RWPE2 (cell line): ENCODE results near the gene DIP2C.

Source experiments
- ATAC-seq: fragments of 200-7000 bp; cut with Tn5 transposase; 3 replicates; pipeline ENCODE4 v1.9.1; 2021; ENCODE audit warnings: low read depth
- DNase-seq: peaks from one replicate; pipeline ENCODE4 v3.0.0-alpha.2; 2020; ENCODE audit warnings: low spot score
- H3K27ac ChIP-seq: fragments of 450-650 bp; 2 replicates; pipeline ENCODE4 v1.5.1; 2017; ENCODE audit warnings: mild to moderate bottlenecking; ENCODE audit not compliant: poor library complexity, severe bottlenecking
- H3K27me3 ChIP-seq: fragments of 250-450 bp; sonication (Bioruptor Pico); 2 replicates; pipeline ENCODE4 v1.5.1; 2021; ENCODE audit warnings: mild to moderate bottlenecking, moderate library complexity; ENCODE audit not compliant: insufficient read depth, poor library complexity, severe bottlenecking
- H3K36me3 ChIP-seq: fragments of 250-450 bp; sonication (Bioruptor Pico); 2 replicates; pipeline ENCODE4 v1.5.1; 2020; ENCODE audit warnings: low read depth, mild to moderate bottlenecking, moderate library complexity
- H3K4me1 ChIP-seq: fragments of 250-450 bp; sonication (Bioruptor Pico); 2 replicates; pipeline ENCODE4 v1.5.1; 2021; ENCODE audit warnings: mild to moderate bottlenecking, moderate library complexity; ENCODE audit not compliant: insufficient read depth, poor library complexity, severe bottlenecking
- H3K4me3 ChIP-seq: fragments of 250-450 bp; sonication (Bioruptor Pico); 2 replicates; pipeline ENCODE4 v1.5.1; 2021; ENCODE audit warnings: mild to moderate bottlenecking, moderate library complexity; ENCODE audit not compliant: severe bottlenecking
- H3K9me3 ChIP-seq: fragments of 250-450 bp; sonication (Bioruptor Pico); 2 replicates; pipeline ENCODE4 v1.5.1; 2021; ENCODE audit warnings: mild to moderate bottlenecking, moderate library complexity; ENCODE audit not compliant: severe bottlenecking
- TF ChIP-seq, protein P1 (sequence below): fragments of 450-650 bp; IDR thresholded peaks from one replicate; pipeline ENCODE4 v1.5.1; 2017; ENCODE audit warnings: mild to moderate bottlenecking, moderate library complexity; ENCODE audit not compliant: poor library complexity, severe bottlenecking

The DIP2C gene

DNA sequence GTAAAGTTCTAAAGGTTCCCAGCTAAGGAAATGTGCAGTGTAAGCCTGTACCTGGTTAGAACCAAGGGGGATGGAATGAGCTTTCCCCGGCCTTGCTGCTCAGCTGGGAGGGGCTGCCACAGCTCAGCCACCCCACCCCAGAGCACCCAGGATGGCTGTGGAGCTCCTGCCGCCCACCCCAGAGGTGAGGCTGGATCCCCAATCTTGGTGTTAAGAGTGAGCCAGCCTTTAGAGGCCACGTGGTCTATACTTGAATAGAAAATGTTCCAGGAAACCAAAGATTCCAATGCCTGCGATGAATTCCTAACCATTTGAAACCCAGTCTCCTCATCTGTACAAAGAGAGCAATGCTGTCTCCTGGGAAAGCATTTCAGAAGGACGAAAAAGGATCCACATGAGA, 16.5 kb downstream of the DIP2C start:
- TF ChIP-seq, protein P1, sequence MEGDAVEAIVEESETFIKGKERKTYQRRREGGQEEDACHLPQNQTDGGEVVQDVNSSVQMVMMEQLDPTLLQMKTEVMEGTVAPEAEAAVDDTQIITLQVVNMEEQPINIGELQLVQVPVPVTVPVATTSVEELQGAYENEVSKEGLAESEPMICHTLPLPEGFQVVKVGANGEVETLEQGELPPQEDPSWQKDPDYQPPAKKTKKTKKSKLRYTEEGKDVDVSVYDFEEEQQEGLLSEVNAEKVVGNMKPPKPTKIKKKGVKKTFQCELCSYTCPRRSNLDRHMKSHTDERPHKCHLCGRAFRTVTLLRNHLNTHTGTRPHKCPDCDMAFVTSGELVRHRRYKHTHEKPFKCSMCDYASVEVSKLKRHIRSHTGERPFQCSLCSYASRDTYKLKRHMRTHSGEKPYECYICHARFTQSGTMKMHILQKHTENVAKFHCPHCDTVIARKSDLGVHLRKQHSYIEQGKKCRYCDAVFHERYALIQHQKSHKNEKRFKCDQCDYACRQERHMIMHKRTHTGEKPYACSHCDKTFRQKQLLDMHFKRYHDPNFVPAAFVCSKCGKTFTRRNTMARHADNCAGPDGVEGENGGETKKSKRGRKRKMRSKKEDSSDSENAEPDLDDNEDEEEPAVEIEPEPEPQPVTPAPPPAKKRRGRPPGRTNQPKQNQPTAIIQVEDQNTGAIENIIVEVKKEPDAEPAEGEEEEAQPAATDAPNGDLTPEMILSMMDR: no peak
- DNase-seq: no peak
- no peaks in the 10 kb centered on the region for H3K27me3 ChIP-seq
- no peaks in the 10 kb centered on the region for H3K36me3 ChIP-seq
- H3K4me3 ChIP-seq: no peak overlapping the region
- H3K27ac ChIP-seq: no peak overlapping the region
- no peaks in the 10 kb centered on the region for H3K4me1 ChIP-seq
- no peak for ATAC-seq
- H3K9me3 ChIP-seq: no peaks in the 10 kb centered on the region

DNA sequence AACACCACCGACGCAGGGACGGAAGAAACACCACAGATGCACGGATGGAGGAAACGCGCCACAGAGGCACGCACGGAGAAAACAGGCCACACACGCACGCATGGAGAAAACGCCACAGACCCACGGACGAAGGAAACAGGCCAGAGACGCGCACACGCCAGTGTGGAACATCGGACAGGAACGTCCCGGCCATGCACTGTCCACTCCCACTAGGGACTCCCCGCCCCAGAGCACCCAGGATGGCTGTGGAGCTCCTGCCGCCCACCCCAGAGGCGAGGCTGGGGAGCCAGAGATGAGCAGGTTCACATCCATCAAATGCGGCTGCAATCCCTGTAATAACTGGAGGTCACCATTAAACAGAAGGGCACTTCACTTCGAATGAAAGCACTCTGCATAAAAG, 17.3 kb downstream of the DIP2C start:
- Histone ChIP-seq H3K4me3 (no peak overlapping the region), H3K27me3 (no peaks in the 10 kb centered on the region), H3K9me3 (no peaks in the 10 kb centered on the region), H3K4me1 (no peaks in the 10 kb centered on the region), H3K27ac (no peak overlapping the region), H3K36me3 (no peaks in the 10 kb centered on the region)
- TF ChIP-seq, protein P1: no peak
- DNase-seq (no peak), ATAC-seq (no peak)

DNA sequence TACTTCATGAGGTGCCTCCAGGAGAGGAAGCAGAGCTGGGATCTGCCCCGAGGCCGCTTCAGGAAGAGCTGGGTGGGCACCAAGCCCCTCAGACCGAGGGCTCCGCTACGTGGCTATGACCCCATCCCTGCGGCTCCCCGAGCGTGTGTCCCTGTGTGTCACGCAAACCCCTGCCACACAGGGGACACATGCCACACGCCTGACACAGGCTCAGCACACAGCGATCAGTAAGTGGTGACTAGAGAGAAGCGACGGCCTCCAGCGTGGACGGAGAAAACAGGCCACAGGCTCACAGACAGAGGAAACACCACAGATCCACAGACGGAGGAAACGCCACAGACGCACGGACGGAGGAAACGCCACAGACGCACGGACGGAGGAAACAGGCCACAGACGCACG, 18.5 kb downstream of the DIP2C start:
- no peak overlapping the region for H3K4me3 ChIP-seq
- TF ChIP-seq, protein P1: no peak
- no peak for DNase-seq
- no peak overlapping the region for H3K27ac ChIP-seq
- H3K36me3 ChIP-seq: no peaks in the 10 kb centered on the region
- H3K4me1 ChIP-seq: no peaks in the 10 kb centered on the region
- no peak for ATAC-seq
- no peaks in the 10 kb centered on the region for H3K9me3 ChIP-seq
- H3K27me3 ChIP-seq: no peaks in the 10 kb centered on the region

DNA sequence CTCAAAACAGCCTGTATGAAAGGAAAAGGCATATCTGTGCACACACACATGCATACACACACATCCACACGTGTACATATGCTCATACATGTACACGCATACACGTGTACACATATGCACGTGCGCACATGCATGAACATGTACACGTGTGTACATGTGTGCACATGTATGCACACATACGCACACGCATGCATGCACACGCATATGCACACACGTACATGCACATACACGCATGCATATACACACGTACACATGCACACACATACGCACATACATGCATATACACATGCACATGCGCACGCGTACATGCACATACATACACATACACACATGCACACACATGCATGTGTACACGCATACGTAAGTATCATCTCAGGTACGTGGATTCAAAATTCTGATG, 19.4 kb downstream of the DIP2C start:
- no peaks in the 10 kb centered on the region for H3K27me3 ChIP-seq
- H3K27ac ChIP-seq: no peak overlapping the region
- DNase-seq (no peak), ATAC-seq (no peak)
- no peaks in the 10 kb centered on the region for H3K4me1 ChIP-seq
- TF ChIP-seq, protein P1: no peak
- H3K36me3 ChIP-seq: no peaks in the 10 kb centered on the region
- no peaks in the 10 kb centered on the region for H3K9me3 ChIP-seq
- no peak overlapping the region for H3K4me3 ChIP-seq

DNA sequence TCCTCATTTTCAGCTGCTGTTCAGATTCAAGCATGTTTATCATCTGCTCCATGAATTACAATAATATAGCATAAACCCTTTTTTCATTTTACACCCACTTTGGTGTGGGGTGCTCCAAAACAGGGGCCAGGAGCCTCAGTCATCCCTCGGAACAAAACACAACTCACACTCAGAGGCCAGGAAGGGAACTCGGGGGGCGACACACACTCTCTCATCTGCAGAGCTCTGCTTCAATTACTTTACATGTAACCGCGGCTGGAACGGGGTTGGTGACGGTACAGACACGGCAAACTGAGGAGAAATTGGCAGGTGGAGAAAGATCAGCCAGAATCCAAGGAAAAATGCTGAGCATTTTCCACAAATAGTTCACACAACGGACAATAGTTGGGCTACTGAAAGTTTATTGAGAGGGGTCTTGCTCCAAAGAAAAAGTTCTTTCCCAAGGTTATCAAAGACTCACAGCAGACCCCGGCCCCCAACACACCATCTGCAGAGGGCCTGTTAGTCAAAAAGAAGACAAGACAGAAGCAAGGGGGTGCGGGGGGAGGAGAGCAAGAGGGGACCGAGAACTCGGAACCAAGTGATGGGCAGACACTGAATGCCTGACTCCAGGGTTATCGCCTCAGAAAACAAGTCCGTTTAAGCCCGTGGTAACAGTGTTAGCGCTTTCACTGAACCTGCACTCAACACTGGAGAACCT, 20.5 kb downstream of the DIP2C start:
- DNase-seq (no peak), ATAC-seq (no peak)
- no peak overlapping the region for H3K27ac ChIP-seq
- no peak overlapping the region for H3K4me3 ChIP-seq
- no peaks in the 10 kb centered on the region for H3K36me3 ChIP-seq
- no peaks in the 10 kb centered on the region for H3K9me3 ChIP-seq
- H3K4me1 ChIP-seq: no peaks in the 10 kb centered on the region
- no peaks in the 10 kb centered on the region for H3K27me3 ChIP-seq
- TF ChIP-seq, protein P1: no peak
